K562 treated with DMSO at 1 percent for 4 hours (cell line): Measurements from ENCODE around the gene RNF149. TPM values are rescaled to one million over a fixed set of nuclear protein-coding genes. Genes with fewer than 3 reads are reported as not detected.

Source experiments
- total RNA-seq: library from RNA; unstranded; fragments of 300-600 nt; gene quantifications from 2 replicates; pipeline ENCODE4 v1.2.3, GENCODE V29; 2022; ENCODE audit not compliant: insufficient read depth

Gene RNF149
- 15.6 and 16.1 TPM in 2 replicates for total RNA-seq

GRCh38 chr2:101308432-101309210, at the start of gene RNF149:
RNF149 (minus strand) TSS chr2:101308701; CDS start chr2:101308588, 113 bp downstream.

GRCh38 chr2:101252408-101253012, 56.0 kb downstream of the RNF149 start, which contains the start of gene CNOT11:
CNOT11 (plus strand) TSS chr2:101252886; CDS start chr2:101252965, 79 bp downstream.

Other genes starting within 250 kb of the RNF149 start
- gene TBC1D8, start 157.3 kb downstream of the RNF149 start, total RNA-seq = 3.7 and 5.7 TPM in 2 replicates
- 40.4 and 46.6 TPM in 2 replicates for gene CNOT11, start 55.8 kb downstream of the RNF149 start, total RNA-seq
- gene CREG2, start 78.8 kb upstream of the RNF149 start, total RNA-seq = not detected in 2 replicates
- not detected in 2 replicates for gene RFX8, start 166.4 kb upstream of the RNF149 start, total RNA-seq